Stimulated activated CD8-positive, alpha-beta memory T cell treated with anti-CD3 and anti-CD28 coated beads, Interleukin-2, amount 100 ng/mL, for 48 hours (primary cell): ENCODE data around the gene USP34.
"Not testable (repeated sequence)": the region's sequence is repeated elsewhere in the genome, so short reads cannot be mapped to it uniquely, and the experiment has no call there.

Source experiments
- DNase-seq, 2 donors: peaks; one replicate each; pipeline ENCODE4 v3.0.0-alpha.2; 2020; ENCODE audit warnings: low read depth in 2 of 2

Gene USP34

DNA sequence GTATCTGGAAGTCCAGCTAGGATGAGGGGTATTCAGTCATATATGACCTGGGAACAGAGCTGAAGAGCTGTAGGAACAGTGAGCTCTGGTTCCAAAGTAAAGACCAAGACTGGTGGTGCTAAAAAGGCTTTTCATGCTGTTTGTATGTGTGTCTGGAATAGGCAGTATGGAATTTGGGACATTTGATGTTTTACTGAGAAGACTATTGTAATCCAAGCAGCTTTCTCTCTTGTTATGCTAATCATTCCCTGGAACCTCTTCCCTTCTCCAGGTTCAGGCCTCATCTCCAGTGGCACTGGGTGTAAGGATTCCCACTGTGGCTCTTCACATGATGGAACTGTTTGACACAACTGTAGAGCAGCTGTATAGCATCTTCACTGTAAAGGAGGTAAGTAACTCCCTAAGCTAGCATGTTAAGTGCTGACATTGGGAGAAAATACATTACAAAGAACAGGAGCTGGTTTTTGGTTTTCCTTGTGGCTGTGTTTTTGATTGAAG lies 285.6 kb downstream of the USP34 start:
- DNase-seq, result no peak

DNA sequence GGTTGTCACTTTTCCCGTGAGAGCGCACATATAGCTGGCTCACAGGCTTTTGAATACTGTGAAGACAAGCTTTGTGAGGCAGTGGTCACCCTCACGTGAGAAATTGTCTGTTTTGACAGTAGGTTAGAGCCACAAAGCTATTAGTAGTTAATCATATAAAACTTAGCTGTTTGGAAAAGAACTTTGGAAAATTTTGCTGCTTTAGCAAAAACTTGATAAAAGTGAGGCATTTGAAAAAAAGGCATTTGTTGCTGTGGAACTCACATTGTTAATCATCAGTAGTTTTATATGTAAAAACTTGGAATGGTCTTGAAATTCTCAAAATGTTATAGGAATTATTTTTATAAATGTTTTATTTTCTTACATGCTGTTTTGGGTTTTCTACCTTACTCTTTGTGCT lies 286.6 kb downstream of the USP34 start:
- no peak for DNase-seq

DNA sequence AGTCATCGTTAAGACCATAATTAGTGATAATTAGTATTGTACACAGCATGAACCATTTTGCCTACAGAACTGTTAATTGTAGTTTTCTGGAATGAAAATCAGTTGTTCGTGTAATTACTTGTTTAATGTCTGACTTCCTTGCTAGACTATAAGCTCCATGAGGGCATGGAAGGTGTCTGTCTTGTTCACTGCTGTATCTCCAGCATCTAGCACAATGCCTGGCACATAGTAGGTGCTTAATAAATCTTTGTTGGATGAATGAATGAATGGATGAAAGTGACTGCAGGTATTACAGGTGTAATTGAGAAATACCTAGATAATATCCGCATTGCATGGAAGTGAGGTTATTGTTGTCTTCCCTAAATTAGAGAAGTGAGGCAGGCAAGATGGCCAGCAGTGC lies 287.1 kb downstream of the USP34 start:
- DNase-seq, result no peak

DNA sequence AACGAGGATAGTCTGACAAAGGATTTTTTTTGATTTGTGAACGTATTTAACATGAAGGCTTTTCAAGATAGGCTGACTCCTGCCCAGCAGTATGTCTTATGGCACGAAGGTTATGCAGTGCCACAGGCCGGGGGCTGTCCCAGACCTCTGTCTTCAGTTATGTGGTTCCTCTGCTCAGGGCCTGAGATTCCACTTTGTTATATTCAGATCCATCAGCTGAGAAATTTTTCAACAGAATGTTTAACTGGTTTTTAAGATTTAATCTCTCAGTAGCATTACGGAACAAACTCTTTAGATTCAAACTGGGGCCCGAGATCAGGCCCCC lies 288.9 kb downstream of the USP34 start:
- no peak for DNase-seq

DNA sequence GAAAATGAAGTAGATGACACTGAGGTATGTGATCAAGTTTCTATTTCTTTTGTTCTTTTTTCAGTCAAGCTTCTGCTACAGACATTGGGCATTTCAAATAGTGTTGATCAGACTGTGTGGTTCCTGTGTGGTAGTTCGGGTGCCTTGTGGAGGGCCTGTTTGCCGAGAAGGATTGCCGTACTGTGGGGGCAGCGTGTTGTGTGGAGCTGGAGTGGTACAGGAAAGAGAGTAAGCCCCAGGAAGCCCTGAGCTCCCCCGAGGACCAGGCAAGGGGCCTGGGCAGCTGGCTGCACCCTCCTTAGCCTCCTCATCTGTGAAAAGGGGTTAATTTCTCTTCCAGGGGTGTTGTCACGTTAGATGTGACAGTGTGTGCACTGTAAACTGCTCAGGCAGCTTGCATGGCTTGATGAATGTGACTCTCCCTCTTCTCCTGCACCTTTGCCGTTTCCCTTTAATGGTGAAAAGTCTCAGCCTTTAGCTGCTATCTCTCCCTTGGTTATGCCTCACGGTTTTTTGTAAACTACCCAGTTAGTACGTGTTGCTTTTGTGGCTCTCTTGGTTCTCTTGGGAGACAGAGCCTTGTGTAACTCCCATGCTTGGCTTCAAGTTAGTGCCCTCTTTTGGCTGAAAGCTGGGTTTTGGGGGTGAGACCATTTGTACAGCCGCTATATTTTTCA lies 289.4 kb downstream of the USP34 start:
- DNase-seq, result no peak

DNA sequence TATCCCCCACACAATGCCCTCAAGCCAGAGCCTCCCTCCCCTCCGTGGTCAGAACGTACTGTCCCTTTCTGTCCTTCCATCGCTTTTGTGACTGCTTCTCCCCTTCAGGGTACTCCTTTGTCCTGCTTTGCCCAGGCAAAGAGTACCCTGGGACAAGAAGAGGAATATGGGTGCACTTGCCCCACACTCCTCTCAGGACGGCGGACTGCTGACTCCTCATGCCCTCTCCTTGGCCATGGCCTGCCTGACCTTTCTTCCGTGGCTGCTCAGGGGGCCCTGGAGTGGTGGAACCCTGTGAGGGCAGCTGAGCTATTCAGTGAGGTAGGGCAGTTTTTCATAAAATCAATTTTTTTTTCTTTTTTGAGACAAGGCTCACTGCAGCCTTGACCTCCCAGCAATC lies 290.2 kb downstream of the USP34 start:
- DNase-seq, result no peak

DNA sequence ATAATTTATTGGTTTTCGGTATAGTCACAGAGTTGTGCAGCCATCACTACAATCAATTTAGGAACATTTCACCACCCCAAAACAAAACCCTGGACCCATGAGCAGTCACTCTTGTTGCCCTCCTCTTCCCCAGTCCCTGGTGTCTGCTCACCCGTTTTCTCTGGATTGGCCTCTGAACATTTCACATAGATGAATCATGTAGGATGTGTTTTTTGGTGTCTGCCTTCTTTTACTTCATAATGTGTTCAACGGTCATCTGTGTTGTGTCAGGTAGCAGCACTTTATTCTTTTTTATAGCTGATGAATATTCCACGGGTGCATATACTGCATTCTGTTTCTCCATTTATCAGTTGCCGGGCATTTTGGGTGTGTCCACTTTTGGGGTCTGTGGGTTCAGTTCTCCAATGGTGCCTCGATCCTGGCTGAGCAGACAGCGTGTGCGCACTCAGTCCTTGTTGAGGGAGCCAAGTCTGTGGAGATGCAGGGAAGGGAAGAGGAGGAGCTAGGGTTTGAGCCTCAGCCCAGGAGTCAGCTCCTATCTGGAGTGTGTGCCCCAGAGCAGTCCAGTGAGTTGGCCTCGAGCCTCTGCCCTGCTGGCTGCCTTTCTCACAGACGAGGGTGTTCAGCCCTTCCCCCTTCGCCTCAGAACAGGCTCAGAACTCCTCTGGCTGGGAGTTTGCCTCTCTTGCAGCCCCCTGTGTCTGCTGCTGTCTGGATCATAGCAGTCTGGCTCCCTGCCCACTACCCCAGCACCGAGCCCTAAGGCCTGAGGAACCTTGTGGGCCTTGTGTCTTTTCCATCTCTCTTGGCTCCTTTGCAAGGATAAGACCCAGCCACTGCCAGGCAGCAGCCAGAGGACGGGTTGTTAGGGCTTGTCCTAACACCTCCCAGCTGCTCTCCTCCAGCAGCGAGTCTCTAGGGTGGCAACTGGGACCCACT lies 290.9 kb downstream of the USP34 start:
- no peak for DNase-seq

DNA sequence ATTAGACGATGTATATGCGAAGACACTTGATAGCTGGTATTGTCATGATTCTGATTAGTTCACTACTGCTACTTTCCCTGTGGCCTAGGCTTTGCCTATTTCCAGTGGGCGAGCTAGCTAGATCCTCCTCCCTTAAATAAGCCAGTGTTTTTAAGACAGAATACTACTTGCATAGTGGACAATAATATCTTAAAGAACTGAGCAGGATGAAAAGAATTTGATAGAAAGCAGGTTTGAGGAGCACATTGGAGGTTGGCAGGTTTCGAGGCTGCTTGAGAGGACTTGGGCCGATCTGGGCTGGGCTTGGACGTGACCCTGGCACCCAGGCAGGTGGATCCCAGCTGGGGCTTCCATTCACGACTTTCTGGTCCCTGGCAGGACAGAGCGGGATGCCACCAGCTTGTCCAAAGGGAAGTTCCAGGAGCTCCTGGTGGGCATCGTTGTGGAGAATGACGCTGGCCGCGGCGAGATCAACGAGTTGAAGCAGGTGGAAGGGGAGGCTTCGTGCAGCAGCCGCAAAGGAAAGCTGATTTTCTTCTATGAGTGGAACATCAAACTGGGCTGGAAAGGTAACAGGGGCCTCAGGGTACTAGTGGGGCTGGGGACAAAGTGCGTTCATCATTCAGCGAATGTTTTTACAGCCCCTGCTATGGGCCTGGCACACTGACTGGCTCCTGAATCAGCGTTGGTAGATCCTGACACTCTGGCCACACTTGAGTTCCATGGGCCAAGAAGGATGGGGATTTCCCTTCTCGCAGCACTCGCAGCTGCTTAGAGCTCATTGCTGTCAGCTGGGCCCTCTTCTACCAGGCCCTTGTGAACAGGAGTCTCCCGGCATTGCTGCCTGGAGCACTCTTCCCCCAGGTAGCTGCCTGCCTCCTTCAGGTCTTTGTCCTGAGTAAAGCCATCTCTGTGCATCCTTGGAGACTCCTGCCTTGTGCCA lies 292.0 kb downstream of the USP34 start:
- no peak for DNase-seq

DNA sequence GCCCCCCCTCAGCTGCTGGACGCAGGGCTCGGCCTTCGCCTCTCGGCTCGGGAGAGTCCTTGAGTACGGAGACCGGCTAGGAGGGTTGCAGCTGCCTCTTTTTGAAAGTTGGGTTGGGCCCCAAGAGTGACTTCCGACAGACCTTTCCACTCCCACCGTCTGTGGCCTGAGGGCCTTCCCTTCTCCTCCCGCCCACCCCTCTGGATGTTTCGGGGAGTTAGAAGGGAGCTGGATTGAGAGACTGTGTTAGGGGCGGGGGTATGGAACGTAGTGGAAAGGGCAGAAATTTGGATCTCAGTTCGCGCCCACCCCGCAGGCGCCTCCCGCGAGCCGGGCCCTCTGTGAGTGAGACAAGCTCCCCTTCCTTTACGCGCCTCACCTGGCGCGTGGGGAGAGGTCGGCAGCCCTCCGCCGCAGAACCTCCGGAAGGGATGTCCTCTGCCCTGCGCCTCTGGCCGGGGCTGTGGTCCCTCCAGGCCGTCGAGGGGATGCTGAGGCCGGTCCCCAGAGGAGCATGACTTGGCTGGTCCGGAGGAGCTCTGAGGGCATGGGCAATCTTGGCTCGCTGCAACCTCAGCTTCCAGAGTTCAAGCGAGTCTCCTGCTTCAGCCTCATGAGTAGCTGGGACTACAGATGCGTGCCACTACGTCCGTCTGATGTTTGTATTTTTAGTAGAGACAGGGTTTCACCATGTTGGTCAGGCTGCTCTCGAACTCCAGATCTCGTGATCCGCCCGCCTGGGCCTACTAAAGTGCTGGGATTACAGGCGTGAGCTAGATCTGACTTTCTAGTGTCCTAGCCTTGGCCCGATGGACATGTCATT lies 292.9 kb downstream of the USP34 start:
- DNase-seq, result peak; percentile 21 to 22

DNA sequence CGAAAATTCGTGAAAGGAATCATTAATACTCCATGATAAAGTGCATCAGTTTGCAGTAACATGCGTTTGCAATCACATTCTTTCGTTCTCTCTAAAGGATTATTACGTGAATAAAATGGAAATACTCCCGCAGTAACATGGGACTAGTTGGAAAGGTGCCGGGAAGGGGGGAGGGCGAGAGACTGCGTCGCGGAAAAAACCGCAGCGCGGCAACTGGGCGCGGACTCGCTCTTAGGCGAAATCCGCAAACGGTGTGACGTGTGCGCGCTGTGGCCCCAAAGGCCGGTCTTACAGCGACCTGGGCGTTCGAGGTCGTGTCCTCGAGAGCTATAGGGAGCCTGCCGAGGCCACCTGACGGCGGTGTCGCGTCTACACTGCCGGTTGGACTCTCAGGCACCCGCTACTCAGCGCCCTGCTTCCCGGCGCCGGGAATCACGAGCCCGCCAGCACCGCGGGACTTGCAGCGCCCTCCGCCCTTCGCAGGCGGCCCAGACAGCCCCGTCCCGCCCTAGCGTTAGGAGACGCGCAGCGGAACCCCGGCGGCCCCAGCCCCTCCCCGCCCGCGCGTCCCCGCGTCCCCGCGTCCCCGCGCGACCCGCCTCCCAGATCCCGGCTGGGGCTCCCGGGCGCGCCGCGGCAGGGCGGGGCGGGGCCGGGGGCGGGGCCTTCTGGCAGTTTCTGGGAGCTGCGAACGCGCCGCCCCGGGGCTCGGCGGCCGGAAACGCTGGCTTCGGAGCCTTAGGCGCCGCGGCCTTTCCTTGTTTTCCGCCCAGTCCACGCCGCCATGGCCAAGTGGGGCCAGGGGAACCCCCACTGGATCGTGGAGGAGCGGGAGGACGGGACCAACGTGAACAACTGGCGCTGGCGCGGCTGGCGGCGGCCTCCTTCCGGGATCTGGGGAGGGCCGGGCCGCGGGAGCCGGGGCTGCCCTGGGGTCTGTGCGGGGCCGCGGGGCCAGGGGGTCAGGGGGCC lies 293.8 kb downstream of the USP34 start:
- DNase-seq, result peak; percentile 92 to 96

DNA sequence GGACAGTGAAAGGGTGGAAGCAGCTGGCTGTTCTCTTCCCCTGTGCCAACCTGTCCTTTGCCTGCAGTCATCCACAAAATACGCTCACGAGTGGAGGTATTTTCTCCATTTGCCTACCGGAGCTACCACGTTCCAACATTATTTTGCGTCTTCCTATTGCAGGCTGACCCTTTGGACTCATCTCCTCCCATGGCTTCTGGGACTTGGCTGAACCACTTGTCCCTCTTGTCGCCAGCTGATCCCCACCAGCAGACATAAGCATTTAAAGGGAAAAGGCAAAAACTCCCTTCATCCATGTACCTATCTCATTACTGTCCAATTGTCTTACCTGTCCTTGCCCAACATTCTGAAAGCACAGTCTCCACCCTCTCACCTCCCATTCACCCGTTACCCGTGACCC lies 295.9 kb downstream of the USP34 start:
- no peak for DNase-seq

DNA sequence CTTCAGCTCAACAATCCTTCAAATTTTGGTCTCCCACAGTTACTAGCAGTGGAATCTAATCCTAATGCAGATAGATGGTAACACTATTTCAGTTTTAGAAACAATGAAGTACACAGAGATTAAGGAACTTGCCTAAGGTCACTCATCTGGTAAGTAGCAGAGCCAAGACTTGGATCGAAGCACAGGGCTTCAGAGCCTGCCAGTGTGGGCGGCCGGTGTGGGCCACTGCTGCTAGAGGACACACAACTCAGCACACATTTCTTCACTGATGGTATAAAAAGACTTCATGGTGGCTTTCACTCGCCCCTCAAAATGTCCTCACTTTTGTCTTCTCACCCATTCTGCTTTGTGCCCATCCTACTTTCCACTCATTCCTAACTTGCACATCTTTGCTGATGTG lies 297.8 kb downstream of the USP34 start:
- no peak for DNase-seq

DNA sequence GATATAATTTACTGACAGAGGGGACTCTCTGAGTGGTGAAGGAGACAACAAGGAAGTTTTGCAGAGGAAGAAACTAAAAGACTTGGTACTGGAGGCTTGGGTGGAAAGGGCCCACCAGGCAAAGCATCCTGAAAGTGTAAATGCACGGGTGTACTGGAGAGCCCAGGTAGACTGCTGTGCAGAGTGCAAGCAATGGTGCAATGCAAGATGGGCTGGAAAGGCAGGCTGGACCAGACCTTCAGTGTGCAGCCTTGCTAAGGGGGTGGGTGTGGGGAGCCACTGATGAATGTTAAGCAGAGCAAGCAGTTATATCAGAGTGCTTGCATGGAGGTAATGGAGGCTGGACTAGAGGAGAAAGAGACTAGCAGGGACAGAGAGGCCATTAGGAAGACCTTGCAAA lies 298.2 kb downstream of the USP34 start:
- no peak for DNase-seq

DNA sequence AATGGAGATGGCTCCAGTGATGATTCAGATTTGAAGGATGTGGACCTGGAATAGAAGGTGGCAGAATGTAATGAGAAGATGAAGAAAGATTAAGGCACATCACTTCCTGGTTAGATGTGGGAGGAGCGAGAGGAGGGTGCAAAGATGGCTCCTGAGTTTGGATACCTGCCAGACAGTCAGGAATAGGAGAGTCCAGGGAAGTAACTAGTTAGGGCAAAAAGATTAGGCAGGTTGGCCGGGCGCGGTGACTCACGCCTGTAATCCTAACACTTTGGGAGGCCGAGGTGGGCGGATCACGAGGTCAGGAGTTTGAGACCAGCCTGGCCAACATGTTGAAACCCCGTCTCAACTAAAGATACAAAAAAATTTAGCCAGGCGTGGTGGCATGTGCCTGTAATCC lies 303.3 kb downstream of the USP34 start:
- no peak for DNase-seq

DNA sequence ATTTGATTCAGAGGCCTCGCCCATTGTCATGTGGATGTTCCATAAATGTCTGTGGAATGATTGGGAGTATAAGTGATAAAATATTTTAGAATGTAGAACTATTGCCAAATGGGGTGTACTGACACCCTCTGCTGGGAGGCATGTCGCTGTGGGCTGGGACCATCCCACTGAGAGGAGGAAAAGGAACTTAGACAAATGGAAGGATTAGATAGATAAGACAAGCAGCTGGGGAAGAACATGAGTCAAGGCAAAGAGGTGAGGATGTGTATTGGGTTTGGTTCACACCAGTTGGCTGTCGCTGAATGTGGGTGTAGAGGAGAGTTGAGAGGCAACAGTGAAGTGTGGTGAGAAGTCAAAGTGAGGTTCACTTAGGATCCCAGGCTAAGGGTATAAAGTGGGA lies 304.9 kb downstream of the USP34 start:
- DNase-seq, result no peak

DNA sequence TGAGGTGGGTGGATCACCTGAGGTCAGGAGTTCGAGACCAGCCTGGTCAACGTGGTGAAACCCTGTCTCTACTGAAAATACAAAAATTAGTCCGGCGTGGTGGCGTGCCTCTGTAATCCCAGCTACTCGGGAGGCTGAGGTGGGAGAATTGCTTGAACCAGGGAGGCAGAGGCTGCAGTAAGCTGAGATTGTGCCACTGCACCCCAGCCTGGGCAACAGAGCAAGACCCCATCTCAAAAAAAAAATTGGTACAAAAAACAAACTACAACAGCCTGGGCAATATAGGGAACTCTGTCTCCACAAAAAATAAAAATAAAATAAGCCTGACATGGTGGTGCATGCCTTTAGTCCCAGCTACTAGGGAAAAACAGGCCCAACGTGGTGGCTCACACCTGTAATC lies 305.8 kb downstream of the USP34 start:
- not testable (repeated sequence) for DNase-seq

DNA sequence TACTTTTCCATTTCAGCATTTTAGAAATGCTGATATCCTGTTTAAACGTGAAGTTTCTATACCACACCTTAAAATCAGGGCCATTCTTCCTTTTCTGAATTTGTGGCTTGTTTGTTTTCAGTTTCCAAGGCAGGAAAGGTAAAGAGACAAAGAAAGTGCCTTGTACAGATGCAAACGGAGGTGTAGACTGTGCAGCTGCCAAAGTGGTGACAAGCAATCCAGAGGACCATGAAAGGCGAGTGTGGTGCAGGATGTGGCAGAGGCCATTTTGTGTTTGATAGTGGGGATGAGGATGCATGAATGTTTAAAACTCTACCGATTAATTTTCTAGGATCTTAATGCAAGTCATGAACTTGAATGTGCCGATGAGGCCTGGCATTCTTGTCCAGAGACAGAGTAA lies 308.2 kb downstream of the USP34 start:
- no peak for DNase-seq

DNA sequence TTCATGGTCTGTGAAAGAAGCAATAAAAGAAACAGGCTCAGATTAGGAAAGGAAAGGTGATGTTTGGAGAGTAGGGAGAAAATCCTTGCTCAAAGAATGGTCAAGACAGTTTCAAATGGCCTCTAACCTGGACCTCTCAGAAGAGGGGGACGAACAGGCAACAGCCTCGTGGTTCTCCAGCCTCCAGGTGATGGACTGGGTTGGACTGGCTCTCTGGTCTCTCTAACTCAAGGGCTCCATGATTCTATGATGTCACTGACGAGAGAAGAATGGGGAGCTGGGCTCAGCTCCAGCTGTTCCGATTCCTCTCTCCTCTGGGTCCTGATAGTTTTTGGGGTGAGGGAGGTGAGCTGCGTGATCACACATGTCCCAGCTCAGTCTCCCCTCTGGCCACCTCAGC lies 309.0 kb downstream of the USP34 start, which contains the start of gene C2orf74:
Gene C2orf74 (plus strand): TSS at position 301 of the 400 bp plus-strand sequence. CDS start 327 bp downstream, outside the sequence.
- DNase-seq, result no peak

DNA sequence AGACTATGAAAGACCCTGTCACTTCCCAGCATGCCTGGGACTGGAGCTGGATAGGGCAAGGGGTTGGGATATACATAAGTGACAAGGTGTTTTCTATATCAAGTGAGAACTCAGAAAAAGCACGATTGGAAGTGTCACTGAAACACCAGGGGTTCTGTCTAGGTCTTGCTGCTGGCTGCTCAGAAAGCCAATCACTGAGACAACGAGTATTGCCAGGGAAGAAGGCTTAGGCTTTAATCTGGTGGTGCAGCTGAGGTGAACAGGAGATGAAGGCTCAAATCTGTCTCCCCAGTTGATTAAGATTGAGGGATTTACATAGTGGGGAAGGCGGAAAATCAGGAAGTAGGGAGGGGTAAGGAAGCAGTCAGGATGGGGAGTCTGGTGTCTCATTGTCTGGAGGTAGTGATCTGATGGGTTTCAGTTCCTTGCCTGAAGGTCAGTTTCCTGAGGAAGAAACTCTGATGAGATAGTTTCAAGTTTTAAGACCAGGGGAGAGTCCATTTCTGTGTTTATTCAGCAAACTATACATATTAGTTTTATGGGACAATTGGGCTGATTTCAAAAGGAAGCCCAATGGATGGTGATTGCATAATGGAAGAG lies 312.4 kb downstream of the USP34 start:
- no peak for DNase-seq
